Mucosa of rectum (tissue), 2 donors: Measurements from ENCODE around the gene JCAD.
"Not testable (repeated sequence)": the region's sequence is repeated elsewhere in the genome, so short reads cannot be mapped to it uniquely, and the experiment has no call there.

Experiments used
- H3K27ac ChIP-seq, 2 donors: one replicate each; pipeline ENCODE4 v1.7.0; 2013; ENCODE audit warnings: inconsistent platforms in 2 of 2, low read depth in 2 of 2, low read length in 2 of 2
- H3K27me3 ChIP-seq, 2 donors: one replicate each; pipeline ENCODE4 v1.7.0; 2013; ENCODE audit warnings: low read length in 2 of 2; ENCODE audit not compliant: control insufficient read depth in 2 of 2, insufficient read depth in 2 of 2
- H3K36me3 ChIP-seq, 2 donors: one replicate each; pipeline ENCODE4 v1.7.0; 2013; ENCODE audit warnings: low read length in 2 of 2; ENCODE audit not compliant: control insufficient read depth in 2 of 2, insufficient read depth in 2 of 2
- H3K4me1 ChIP-seq, 2 donors: one replicate each; pipeline ENCODE4 v1.7.0; 2013; ENCODE audit warnings: low read length in 2 of 2, mild to moderate bottlenecking in 1 of 2; ENCODE audit not compliant: control insufficient read depth in 2 of 2, insufficient read depth in 2 of 2
- H3K4me3 ChIP-seq, 2 donors: one replicate each; pipeline ENCODE4 v1.7.0; 2013; ENCODE audit warnings: low read length in 2 of 2
- H3K9ac ChIP-seq, 2 donors: one replicate each; pipeline ENCODE4 v1.7.0; 2013; ENCODE audit warnings: low read length in 2 of 2, low read depth in 1 of 2, mild to moderate bottlenecking in 1 of 2
- H3K9me3 ChIP-seq, 2 donors: one replicate each; pipeline ENCODE4 v1.7.0; 2013; ENCODE audit warnings: low read length in 2 of 2; ENCODE audit not compliant: control insufficient read depth in 2 of 2
- donor health status: healthy.
- donor health status: Normal muscosa, but diverticular disease.

The JCAD gene

DNA sequence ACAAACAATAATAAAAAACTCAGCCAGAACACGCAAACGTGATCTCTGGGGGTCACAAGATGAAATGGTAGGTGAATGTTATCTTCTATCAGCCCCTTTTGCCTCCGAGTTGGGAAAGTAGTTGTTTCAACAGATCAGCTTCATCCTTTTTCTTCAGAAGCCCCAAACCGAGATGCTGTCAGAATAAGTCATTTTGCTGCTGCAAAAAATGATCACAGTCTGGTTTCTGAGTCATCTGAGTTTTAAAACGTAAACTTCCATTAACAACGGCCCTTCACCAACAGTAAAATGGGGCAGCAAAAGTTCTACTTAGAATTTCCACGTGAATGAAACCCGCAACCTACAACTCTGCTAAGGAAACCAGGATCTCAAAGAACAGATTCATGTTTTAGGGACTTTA is 44.9 kb downstream of the JCAD start:
- peaks cover 0 to 3% of the 10 kb centered on the region in 2 donors for H3K27me3 ChIP-seq
- H3K36me3 ChIP-seq = no peaks in the 10 kb centered on the region
- no peak overlapping the region for H3K27ac ChIP-seq
- H3K4me1 ChIP-seq = no peaks in the 10 kb centered on the region
- no peaks in the 10 kb centered on the region for H3K9me3 ChIP-seq
- H3K9ac ChIP-seq = no peak overlapping the region
- H3K4me3 ChIP-seq = no peak overlapping the region

GRCh38 chr10:30013757-30014156 is 45.6 kb downstream of the JCAD start:
- Histone ChIP-seq H3K9ac (no peak overlapping the region), H3K27me3 (peaks cover 0 to 3% of the 10 kb centered on the region in 2 donors), H3K4me3 (no peak overlapping the region), H3K36me3 (no peaks in the 10 kb centered on the region), H3K27ac (no peak overlapping the region), H3K4me1 (no peaks in the 10 kb centered on the region), H3K9me3 (no peaks in the 10 kb centered on the region)

GRCh38 chr10:30011956-30012647 is 47.3 kb downstream of the JCAD start:
- H3K9me3 ChIP-seq = no peaks in the 10 kb centered on the region
- H3K27ac ChIP-seq = no peak overlapping the region
- no peaks in the 10 kb centered on the region for H3K4me1 ChIP-seq
- no peaks in the 10 kb centered on the region for H3K36me3 ChIP-seq
- no peak overlapping the region for H3K4me3 ChIP-seq
- H3K9ac ChIP-seq = no peak overlapping the region
- H3K27me3 ChIP-seq = no peaks in the 10 kb centered on the region

GRCh38 chr10:30011396-30011795 is 48.0 kb downstream of the JCAD start:
- Histone ChIP-seq H3K27me3 (no peaks in the 10 kb centered on the region), H3K4me3 (no peak overlapping the region), H3K4me1 (no peaks in the 10 kb centered on the region), H3K36me3 (no peaks in the 10 kb centered on the region), H3K9me3 (peaks cover 0 to 2% of the 10 kb centered on the region in 2 donors), H3K27ac (no peak overlapping the region), H3K9ac (no peak overlapping the region)

DNA sequence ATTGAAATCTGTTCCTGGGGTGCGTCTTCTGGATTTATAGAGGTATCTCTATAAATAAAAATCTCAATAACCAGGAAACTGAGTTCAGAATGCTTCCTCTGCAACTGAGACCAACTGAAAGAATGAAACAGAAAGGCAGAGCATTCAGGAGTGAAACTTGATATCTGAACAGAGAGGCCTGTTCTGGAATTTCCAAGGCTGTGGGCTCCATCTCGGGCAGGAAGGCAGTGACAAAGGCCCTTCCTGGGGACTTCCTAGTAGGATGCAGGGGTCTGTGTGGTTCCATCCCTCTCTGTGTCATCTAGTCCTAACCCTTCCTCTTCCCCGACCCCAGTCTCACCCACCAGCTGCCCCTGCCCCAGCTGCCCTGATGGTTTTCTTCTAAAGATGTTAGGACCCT is 52.0 kb downstream of the JCAD start:
- no peaks in the 10 kb centered on the region for H3K4me1 ChIP-seq
- no peaks in the 10 kb centered on the region for H3K36me3 ChIP-seq
- H3K27ac ChIP-seq = no peak overlapping the region
- no peak overlapping the region for H3K4me3 ChIP-seq
- peaks cover 0 to 2% of the 10 kb centered on the region in 2 donors for H3K9me3 ChIP-seq
- H3K27me3 ChIP-seq = no peaks in the 10 kb centered on the region
- H3K9ac ChIP-seq = no peak overlapping the region

DNA sequence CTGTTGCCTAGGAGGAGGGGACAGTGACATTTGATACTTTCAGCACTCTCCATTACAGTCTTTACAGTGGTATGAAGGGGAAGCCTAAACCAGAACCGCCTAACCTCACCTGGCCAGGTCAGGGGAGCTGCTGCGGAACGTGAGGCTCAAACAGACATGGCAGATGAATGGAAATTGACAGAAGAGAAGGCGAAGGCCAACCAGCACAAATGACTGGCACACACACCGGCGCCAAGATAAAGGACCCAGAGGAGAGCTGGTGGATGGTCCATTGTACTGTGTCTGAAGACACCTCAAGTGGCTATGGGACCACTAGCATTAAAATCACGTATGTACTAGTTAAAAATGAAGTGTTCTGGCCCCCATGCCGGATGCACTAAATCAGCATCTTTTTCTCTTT is 53.0 kb downstream of the JCAD start:
- Histone ChIP-seq H3K4me1 (no peaks in the 10 kb centered on the region), H3K9me3 (peaks cover 0 to 2% of the 10 kb centered on the region in 2 donors)

GRCh38 chr10:30005116-30005515 is 54.3 kb downstream of the JCAD start:
- H3K9me3 ChIP-seq, H3K4me1 ChIP-seq, H3K36me3 ChIP-seq, H3K27me3 ChIP-seq, H3K9ac ChIP-seq, H3K4me3 ChIP-seq, H3K27ac ChIP-seq: not testable (repeated sequence)

More for the DNA sequence above, 53.0 kb downstream of the JCAD start:
- no peak overlapping the region for H3K27ac ChIP-seq
- no peak overlapping the region for H3K4me3 ChIP-seq
- H3K9ac ChIP-seq = no peak overlapping the region
- H3K27me3 ChIP-seq = no peaks in the 10 kb centered on the region
- no peaks in the 10 kb centered on the region for H3K36me3 ChIP-seq

DNA sequence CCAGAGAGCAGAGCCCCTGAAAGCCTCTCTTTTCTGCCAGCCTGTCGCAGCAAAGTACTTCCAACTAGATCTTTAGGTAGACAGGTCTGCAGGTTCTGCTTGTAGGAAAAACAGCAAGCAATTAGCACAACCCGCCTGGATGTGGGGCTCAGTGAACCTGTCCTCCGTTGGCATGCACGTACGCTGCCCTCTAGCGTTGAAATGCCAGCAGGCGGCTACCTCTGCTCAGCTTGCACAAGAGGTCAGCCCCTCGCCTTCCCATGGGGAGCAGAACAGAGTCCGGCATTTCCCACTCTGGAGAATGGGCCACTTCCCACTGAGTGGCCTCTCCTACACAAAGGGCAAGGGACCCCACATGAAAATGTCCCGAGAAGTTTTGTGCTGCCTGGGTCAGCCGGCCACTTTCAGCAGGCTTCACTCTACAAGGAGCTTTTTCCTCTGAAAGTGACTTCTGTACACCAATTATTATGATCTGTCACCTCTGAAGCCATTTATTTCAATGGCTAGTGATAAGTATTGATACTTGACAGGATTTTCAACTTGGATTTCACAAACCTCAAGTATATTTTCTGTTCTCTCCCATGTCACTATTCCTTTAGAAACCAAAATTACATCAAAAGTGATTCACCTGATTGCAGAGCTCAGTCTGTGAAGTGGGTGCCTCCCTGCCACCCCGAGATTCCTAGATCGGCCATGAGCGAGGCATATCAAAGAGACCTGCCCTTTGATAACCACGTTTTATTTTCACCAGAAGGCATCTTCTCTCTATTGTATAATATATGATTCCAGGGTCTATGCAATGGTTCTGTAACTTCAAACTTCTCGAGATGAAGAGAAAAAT is 56.7 kb downstream of the JCAD start:
- H3K9me3 ChIP-seq = peaks cover 0 to 2% of the 10 kb centered on the region in 2 donors
- peaks cover 0 to 4% of the 10 kb centered on the region in 2 donors for H3K27me3 ChIP-seq
- no peak overlapping the region for H3K4me3 ChIP-seq
- H3K27ac ChIP-seq = no peak overlapping the region
- no peaks in the 10 kb centered on the region for H3K36me3 ChIP-seq
- no peak overlapping the region for H3K9ac ChIP-seq
- peaks cover 0 to 3% of the 10 kb centered on the region in 2 donors for H3K4me1 ChIP-seq

- no peaks in the 10 kb centered on the region for H3K9me3 ChIP-seq
- H3K27me3 ChIP-seq = peaks cover 4 to 6% of the 10 kb centered on the region in 2 donors
- peaks cover 0 to 3% of the 10 kb centered on the region in 2 donors for H3K4me1 ChIP-seq
- H3K4me3 ChIP-seq = no peak overlapping the region
- H3K27ac ChIP-seq = no peak overlapping the region
- no peak overlapping the region for H3K9ac ChIP-seq
- H3K36me3 ChIP-seq = no peaks in the 10 kb centered on the region
Observed at GRCh38 chr10:30000802-30001571, 58.4 kb downstream of the JCAD start.
